ENCODE measurements around the gene DDX50. TPM values are rescaled to one million over a fixed set of nuclear protein-coding genes. Genes with fewer than 3 reads are reported as not detected.
"Not testable (repeated sequence)": the region's sequence is repeated elsewhere in the genome, so short reads cannot be mapped to it uniquely, and the experiment has no call there.

Gene DDX50
- polyA plus RNA-seq, 3 donors from 2014 or later = 29.6 to 53.9 (median 32.5) TPM

DNA sequence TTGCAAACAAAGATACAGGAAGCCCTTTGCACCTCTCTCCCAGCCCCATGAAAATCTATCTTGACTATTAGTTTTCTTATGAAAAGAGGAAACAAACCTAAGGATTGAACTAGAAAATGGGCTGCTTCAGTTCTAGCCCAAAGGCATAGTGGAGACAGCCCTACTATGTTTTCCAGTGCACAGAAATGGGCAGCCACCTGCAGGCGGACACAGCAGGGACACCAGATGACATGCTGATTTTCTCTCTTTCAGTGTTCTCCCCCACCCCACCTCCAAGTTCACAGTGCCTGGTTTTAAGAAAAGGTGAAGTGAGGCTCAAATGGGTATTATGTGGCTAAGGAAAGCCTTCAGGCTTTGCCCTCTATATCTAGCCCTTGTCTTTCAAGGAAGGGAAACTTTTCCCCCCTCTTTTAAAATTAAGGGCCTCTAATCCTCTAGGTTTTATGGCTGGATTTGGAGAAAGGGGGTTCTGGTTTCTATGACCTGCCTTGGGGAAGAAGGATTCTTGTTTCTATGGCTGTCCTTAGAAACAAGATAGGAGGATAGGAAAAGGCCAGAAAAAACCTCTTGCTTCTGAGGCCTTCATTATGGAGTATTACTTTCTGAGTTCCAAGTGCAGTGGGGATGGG is 23.5 kb upstream of the DDX50 start:
- Mint-ChIP-seq H3K27me3 (ENCODE audit: low read depth in 3 of 3) (no peaks in the 10 kb centered on the region), H3K4me3 (no peak overlapping the region), H3K4me1 (no peaks in the 10 kb centered on the region), H3K36me3 (no peaks in the 10 kb centered on the region), H3K9me3 (no peaks in the 10 kb centered on the region), H3K27ac (no peak overlapping the region)
- DNase-seq = no peak

GRCh38 chr10:68878496-68878895 is 22.6 kb upstream of the DDX50 start:
- no peak for DNase-seq
- Mint-ChIP-seq H3K36me3 (no peaks in the 10 kb centered on the region), H3K4me1 (no peaks in the 10 kb centered on the region), H3K4me3 (no peak overlapping the region), H3K27me3 (ENCODE audit: low read depth in 3 of 3) (no peaks in the 10 kb centered on the region), H3K9me3 (no peaks in the 10 kb centered on the region), H3K27ac (no peak overlapping the region)

GRCh38 chr10:68879628-68880027 is 21.5 kb upstream of the DDX50 start:
- no peak overlapping the region for H3K4me3 Mint-ChIP-seq
- DNase-seq = no peak
- no peaks in the 10 kb centered on the region for H3K36me3 Mint-ChIP-seq
- H3K27ac Mint-ChIP-seq = no peak overlapping the region
- H3K27me3 Mint-ChIP-seq (ENCODE audit: low read depth in 3 of 3) = peaks cover 0 to 2% (median 2%) of the 10 kb centered on the region in 3 donors
- no peaks in the 10 kb centered on the region for H3K4me1 Mint-ChIP-seq
- H3K9me3 Mint-ChIP-seq = no peaks in the 10 kb centered on the region

DNA sequence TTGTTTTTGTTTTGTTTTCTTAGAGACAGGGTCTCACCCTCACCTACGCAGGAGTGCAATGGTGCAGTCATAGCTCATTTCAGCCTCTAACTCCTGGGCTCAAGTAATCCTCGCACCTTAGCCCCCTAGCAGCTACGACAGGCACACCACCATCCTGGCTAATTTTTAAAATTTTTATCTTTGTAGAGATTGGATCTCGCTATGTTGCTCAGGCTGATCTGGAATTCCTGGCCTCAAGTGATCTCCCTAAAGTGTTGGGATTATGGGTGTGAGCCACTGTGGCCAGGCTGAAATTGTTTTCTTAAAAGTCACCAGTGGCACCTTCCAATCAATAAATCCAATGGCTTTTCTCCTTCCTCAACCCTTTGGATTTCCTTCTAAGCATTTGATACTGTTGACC is 20.9 kb upstream of the DDX50 start:
- Mint-ChIP-seq H3K4me1 (no peaks in the 10 kb centered on the region), H3K27me3 (ENCODE audit: low read depth in 3 of 3) (peaks cover 0 to 2% (median 2%) of the 10 kb centered on the region in 3 donors), H3K4me3 (no peak overlapping the region), H3K36me3 (no peaks in the 10 kb centered on the region), H3K27ac (no peak overlapping the region), H3K9me3 (no peaks in the 10 kb centered on the region)
- DNase-seq = no peak

DNA sequence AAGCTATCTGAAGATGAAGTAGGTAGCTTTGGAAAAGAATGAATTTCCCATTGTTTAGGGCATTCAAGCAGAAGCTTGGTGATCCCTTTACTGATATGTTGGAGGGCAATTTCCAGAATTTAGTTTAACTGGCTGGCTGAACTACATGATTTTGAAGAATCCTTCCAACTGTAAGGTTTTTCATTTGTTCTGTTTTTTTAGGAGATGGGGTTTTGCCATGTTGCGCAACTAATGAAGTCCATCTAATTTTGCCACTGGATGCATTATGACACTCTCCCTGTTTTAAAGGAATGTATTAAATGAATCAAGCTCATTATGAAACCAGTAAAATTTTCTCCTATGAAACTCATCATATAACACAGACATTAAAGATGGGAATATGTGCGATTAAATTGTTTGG is 6.1 kb upstream of the DDX50 start:
- no peak overlapping the region for H3K4me3 Mint-ChIP-seq
- no peaks in the 10 kb centered on the region for H3K36me3 Mint-ChIP-seq
- DNase-seq = no peak
- H3K27me3 Mint-ChIP-seq (ENCODE audit: low read depth in 3 of 3) = peaks cover 2 to 14% (median 2%) of the 10 kb centered on the region in 3 donors
- no peak overlapping the region for H3K27ac Mint-ChIP-seq
- peaks cover 5 to 11% of the 10 kb centered on the region in 2 donors for H3K4me1 Mint-ChIP-seq
- H3K9me3 Mint-ChIP-seq = no peaks in the 10 kb centered on the region

- DNase-seq = peak in 2 of 3 donors; percentile 10 to 30
- no peak overlapping the region for H3K27ac Mint-ChIP-seq
- H3K36me3 Mint-ChIP-seq = no peaks in the 10 kb centered on the region
- peaks cover 25 to 28% of the 10 kb centered on the region in 2 donors for H3K4me1 Mint-ChIP-seq
- no peak overlapping the region for H3K4me3 Mint-ChIP-seq
- H3K27me3 Mint-ChIP-seq (ENCODE audit: low read depth in 3 of 3) = peaks cover 7 to 20% (median 14%) of the 10 kb centered on the region in 3 donors
- H3K9me3 Mint-ChIP-seq = no peaks in the 10 kb centered on the region
These were observed 3.8 kb upstream of the DDX50 start for GRCh38 chr10:68897336-68897741.

- DNase-seq = no peak
- Mint-ChIP-seq H3K27ac (peak overlapping the region; percentile 95 to 100 (median 99)), H3K27me3 (ENCODE audit: low read depth in 3 of 3) (peaks cover 7 to 17% (median 14%) of the 10 kb centered on the region in 3 donors), H3K4me3 (peak overlapping the region; percentile 19 to 97 (median 44)), H3K36me3 (peaks cover 0 to 3% (median 0%) of the 10 kb centered on the region in 3 donors), H3K4me1 (peaks cover 35 to 40% of the 10 kb centered on the region in 2 donors), H3K9me3 (no peaks in the 10 kb centered on the region)
These were observed 1.8 kb upstream of the DDX50 start for GRCh38 chr10:68899186-68899745.

GRCh38 chr10:68900427-68901104 is 549 bp upstream of the DDX50 start:
- peaks cover 41 to 47% of the 10 kb centered on the region in 2 donors for H3K4me1 Mint-ChIP-seq
- H3K4me3 Mint-ChIP-seq = peak overlapping the region; percentile 89 to 99 (median 96)
- H3K27ac Mint-ChIP-seq = peak overlapping the region; percentile 95 to 100 (median 99)
- H3K9me3 Mint-ChIP-seq = no peaks in the 10 kb centered on the region
- peaks cover 0 to 5% (median 0%) of the 10 kb centered on the region in 3 donors for H3K36me3 Mint-ChIP-seq
- DNase-seq = no peak
- H3K27me3 Mint-ChIP-seq (ENCODE audit: low read depth in 3 of 3) = peaks cover 7 to 15% (median 11%) of the 10 kb centered on the region in 3 donors

- Mint-ChIP-seq H3K36me3 (peaks cover 9 to 12% (median 11%) of the 10 kb centered on the region in 3 donors), H3K4me1 (peaks cover 46 to 61% of the 10 kb centered on the region in 2 donors), H3K9me3 (no peaks in the 10 kb centered on the region), H3K27me3 (ENCODE audit: low read depth in 3 of 3) (peaks cover 7 to 15% (median 8%) of the 10 kb centered on the region in 3 donors), H3K4me3 (peak overlapping the region; percentile 63 to 97 (median 89)), H3K27ac (peak overlapping the region; percentile 94 to 100 (median 99))
- DNase-seq = no peak
These were observed 1.3 kb downstream of the DDX50 start for GRCh38 chr10:68902382-68902781.

DNA sequence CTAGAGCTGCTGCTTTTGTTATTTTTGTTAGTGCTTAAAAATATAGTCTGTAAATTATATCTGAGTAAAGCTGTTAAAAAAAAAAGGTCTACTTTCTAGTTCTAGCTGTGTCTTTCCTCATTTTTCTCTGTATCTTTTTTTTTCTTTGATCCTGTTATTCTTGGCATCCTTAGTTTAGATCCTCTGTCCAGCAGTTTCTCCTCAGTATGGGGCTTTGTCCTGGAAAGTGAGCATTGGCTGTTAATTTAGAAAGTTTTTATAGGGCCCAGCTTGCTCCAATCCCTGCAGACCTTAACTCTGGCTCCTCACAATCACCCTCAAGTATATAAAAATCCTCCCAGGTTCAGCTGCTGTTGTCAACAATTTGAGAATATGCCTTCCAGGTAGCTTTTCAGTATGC is 23.5 kb downstream of the DDX50 start:
- Mint-ChIP-seq H3K9me3 (no peaks in the 10 kb centered on the region), H3K4me3 (no peak overlapping the region), H3K27me3 (ENCODE audit: low read depth in 3 of 3) (peaks cover 0 to 2% (median 0%) of the 10 kb centered on the region in 3 donors), H3K27ac (peak overlapping the region in 2 of 6 donors; percentile 59 to 69), H3K4me1 (peaks cover 2 to 17% of the 10 kb centered on the region in 2 donors), H3K36me3 (peaks cover 4 to 11% (median 9%) of the 10 kb centered on the region in 3 donors)
- DNase-seq = no peak

DNA sequence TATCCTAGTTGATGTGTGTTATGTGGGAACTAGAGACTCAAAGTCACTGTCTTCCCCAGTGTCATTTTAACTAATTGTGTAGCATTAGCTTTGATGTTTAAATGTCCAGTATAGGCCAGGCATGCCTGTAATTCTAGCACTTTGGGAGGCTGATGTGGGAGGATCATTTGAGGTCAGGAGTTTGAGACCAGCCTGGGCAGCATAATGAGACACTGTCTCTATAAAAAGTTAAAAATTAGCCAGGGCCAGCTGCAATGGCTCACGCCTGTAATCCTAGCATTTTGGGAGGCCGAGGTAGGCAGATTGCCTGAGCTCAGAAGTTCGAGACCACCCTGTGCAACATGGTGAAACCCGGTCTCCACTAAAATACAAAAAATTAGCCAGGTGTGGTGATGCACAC is 24.4 kb downstream of the DDX50 start:
- H3K27ac Mint-ChIP-seq = no peak overlapping the region
- H3K4me1 Mint-ChIP-seq = peaks cover 2 to 17% of the 10 kb centered on the region in 2 donors
- no peaks in the 10 kb centered on the region for H3K9me3 Mint-ChIP-seq
- H3K4me3 Mint-ChIP-seq = no peak overlapping the region
- DNase-seq = no peak
- H3K36me3 Mint-ChIP-seq = peaks cover 7 to 14% (median 9%) of the 10 kb centered on the region in 3 donors
- H3K27me3 Mint-ChIP-seq (ENCODE audit: low read depth in 3 of 3) = peaks cover 0 to 2% (median 0%) of the 10 kb centered on the region in 3 donors

- Mint-ChIP-seq H3K27ac (peak overlapping the region in 2 of 6 donors; percentile 11 to 72), H3K36me3 (peaks cover 13 to 17% (median 15%) of the 10 kb centered on the region in 3 donors), H3K4me1 (peaks cover 2 to 18% of the 10 kb centered on the region in 2 donors)
- H3K9me3 Mint-ChIP-seq; H3K4me3 Mint-ChIP-seq; H3K27me3 Mint-ChIP-seq (ENCODE audit: low read depth in 3 of 3); DNase-seq: not testable (repeated sequence)
These were observed 28.0 kb downstream of the DDX50 start for GRCh38 chr10:68929157-68929556.

DNA sequence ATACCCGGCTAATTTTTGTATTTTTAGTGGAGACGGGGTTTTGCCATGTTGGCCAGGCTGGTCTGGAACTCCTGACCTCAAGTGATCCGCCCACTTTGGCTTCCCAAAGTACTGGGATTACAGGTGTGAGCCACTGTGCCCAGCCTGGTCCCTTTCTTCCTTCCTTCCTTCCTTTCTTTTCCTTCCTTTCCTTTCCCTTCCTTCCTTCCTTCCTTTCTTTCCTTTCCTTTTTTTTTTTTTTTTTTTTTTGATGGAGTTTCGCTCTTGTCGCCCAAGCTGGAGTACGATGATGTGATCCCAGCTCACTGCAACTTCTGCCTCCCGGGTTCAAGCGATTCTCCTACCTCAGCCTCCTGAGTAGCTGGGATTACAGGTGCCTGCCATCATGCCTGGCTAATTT is 28.8 kb downstream of the DDX50 start:
- not testable (repeated sequence) for H3K9me3 Mint-ChIP-seq; H3K27me3 Mint-ChIP-seq (ENCODE audit: low read depth in 3 of 3); DNase-seq; H3K27ac Mint-ChIP-seq; H3K4me3 Mint-ChIP-seq
- H3K36me3 Mint-ChIP-seq = peaks cover 9 to 13% (median 11%) of the 10 kb centered on the region in 3 donors
- H3K4me1 Mint-ChIP-seq = peaks cover 0 to 11% of the 10 kb centered on the region in 2 donors

GRCh38 chr10:68932860-68933259 is 31.7 kb downstream of the DDX50 start:
- H3K9me3 Mint-ChIP-seq; DNase-seq; H3K4me3 Mint-ChIP-seq; H3K27ac Mint-ChIP-seq; H3K27me3 Mint-ChIP-seq (ENCODE audit: low read depth in 3 of 3); H3K4me1 Mint-ChIP-seq: not testable (repeated sequence)
- H3K36me3 Mint-ChIP-seq = peaks cover 9 to 20% (median 16%) of the 10 kb centered on the region in 3 donors
